Mesangial cell (primary cell): ENCODE measurements around the gene PARP12. TPM values are rescaled to one million over a fixed set of nuclear protein-coding genes. Genes with fewer than 3 reads are reported as not detected.

Source experiments
- total RNA-seq: library from RNA; depleted of rRNA; stranded (reverse); fragments of >200 nt; gene quantifications from 2 replicates; pipeline ENCODE4 v1.2.3, GENCODE V29; 2015

PARP12 gene, protein sequence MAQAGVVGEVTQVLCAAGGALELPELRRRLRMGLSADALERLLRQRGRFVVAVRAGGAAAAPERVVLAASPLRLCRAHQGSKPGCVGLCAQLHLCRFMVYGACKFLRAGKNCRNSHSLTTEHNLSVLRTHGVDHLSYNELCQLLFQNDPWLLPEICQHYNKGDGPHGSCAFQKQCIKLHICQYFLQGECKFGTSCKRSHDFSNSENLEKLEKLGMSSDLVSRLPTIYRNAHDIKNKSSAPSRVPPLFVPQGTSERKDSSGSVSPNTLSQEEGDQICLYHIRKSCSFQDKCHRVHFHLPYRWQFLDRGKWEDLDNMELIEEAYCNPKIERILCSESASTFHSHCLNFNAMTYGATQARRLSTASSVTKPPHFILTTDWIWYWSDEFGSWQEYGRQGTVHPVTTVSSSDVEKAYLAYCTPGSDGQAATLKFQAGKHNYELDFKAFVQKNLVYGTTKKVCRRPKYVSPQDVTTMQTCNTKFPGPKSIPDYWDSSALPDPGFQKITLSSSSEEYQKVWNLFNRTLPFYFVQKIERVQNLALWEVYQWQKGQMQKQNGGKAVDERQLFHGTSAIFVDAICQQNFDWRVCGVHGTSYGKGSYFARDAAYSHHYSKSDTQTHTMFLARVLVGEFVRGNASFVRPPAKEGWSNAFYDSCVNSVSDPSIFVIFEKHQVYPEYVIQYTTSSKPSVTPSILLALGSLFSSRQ
- 22.7 and 28.1 TPM in 2 replicates for total RNA-seq

DNA sequence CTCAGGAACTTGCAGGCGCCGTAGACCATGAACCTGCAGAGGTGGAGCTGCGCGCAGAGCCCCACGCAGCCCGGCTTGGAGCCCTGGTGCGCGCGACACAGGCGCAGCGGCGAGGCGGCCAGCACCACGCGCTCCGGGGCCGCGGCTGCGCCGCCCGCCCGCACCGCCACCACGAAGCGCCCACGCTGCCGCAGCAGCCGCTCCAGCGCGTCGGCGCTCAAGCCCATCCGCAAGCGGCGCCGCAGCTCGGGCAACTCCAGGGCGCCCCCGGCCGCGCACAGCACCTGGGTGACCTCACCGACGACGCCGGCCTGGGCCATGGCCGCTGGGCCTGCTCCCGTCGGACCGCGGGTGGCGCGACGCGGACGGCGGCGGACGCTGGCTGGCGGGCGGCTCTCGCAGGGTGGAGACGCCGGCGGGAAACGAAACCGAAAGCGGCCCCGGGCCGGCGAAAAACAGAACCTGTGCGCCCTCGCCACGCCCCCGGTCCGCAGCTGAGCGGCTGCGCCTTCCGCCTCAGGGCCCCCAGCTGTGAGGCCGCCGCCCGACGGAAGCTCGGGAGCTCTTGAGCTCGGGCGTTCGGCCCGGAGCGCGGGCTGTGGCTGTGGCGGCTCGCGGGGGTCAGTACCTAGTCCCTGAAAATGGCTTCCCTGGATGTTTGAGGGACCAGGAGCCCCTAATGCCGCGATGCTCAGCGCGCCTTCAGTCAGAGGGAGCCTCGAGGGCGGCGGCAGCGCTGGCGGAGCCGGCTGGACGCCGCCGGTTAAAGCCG is at the start of gene PARP12:
PARP12 (minus strand) TSS at position 424 of the 772 bp plus-strand sequence; CDS start at position 320, 104 bp downstream.

Other genes with a start within 250 kb of the PARP12 start
- gene TBXAS1, start 233.7 kb downstream of the PARP12 start, total RNA-seq: 15.2 and 25.4 TPM in 2 replicates
- 1.8 and 4.8 TPM in 2 replicates for gene KDM7A, start 114.0 kb upstream of the PARP12 start, total RNA-seq